SK-N-MC (cell line): ENCODE results near the gene RIC8A.

ENCODE experiments used
- DNase-seq: peaks from one replicate; pipeline ENCODE4 v3.0.0-alpha.2; 2011; ENCODE audit warnings: low read depth, low spot score
- H3K27ac ChIP-seq: fragments of 200-600 bp; sonication (generic); 2 replicates; pipeline ENCODE4 v1.5.1; 2016; ENCODE audit warnings: mixed run types
- H3K36me3 ChIP-seq: fragments of 200-600 bp; sonication (generic); 2 replicates; pipeline ENCODE4 v1.6.1; 2017; ENCODE audit warnings: antibody characterized with exemption, low read length, mixed read lengths; ENCODE audit not compliant: insufficient read depth
- H3K4me3 ChIP-seq: fragments of 200-600 bp; sonication (generic); 2 replicates; pipeline ENCODE4 v1.5.1; 2016
- H3K9ac ChIP-seq: fragments of 200-600 bp; sonication (generic); 2 replicates; pipeline ENCODE4 v1.8.0; 2017; ENCODE audit warnings: mixed run types, mixed read lengths; ENCODE audit not compliant: insufficient read length
- H3K9me3 ChIP-seq: fragments of 200-600 bp; sonication (generic); 2 replicates; pipeline ENCODE4 v1.6.1; 2017; ENCODE audit warnings: low read depth, mild to moderate bottlenecking, antibody characterized with exemption, low read length, moderate library complexity, mixed read lengths
- EZH2 ChIP-seq: fragments of 200-600 bp; sonication (generic); IDR thresholded peaks from one replicate; pipeline ENCODE4 v1.6.1; 2017; ENCODE audit warnings: antibody characterized with exemption
- FOXP2 ChIP-seq: optimal IDR thresholded peaks from 2 replicates; pipeline ENCODE3; 2011; ENCODE audit warnings: mild to moderate bottlenecking, moderate library complexity; ENCODE audit not compliant: insufficient read depth; ENCODE audit errors: extremely low read length, control extremely low read depth
- POLR2AphosphoS5 ChIP-seq: IDR thresholded peaks from 2 replicates; pipeline ENCODE4 v1.6.1; 2012; ENCODE audit warnings: mild to moderate bottlenecking, low read depth, low read length, borderline replicate concordance

RIC8A gene

DNA sequence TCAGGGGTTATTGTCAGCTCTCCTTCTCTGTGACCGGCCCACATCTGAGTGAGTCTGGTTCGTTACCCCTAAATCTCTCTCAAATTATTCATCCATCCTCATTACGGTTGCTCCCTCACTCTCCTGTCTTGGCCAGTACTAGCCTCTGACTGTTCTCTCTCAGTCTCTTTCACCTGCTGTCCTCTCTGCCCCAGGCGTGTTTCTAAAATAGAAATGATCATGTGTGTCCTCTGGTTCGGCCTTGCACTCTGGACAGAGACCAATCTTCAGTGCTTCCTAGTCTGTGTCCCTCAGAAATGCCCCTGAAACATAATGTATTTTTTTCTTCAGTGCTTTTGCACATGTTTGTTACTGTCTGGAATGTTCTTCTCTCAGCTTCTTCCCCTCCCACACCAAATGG, 34.1 kb downstream of the RIC8A start:
- H3K9me3 ChIP-seq = no peaks in the 10 kb centered on the region
- DNase-seq = no peak
- H3K9ac ChIP-seq = no peak overlapping the region
- no peak overlapping the region for H3K27ac ChIP-seq
- TF ChIP-seq EZH2 (no peak), POLR2AphosphoS5 (no peak), FOXP2 (no peak)
- peaks cover 71% of the 10 kb centered on the region for H3K36me3 ChIP-seq
- H3K4me3 ChIP-seq = no peak overlapping the region

GRCh38 chr11:244376-244775, 36.9 kb downstream of the RIC8A start:
- no peak overlapping the region for H3K27ac ChIP-seq
- peaks cover 90% of the 10 kb centered on the region for H3K36me3 ChIP-seq
- no peak overlapping the region for H3K4me3 ChIP-seq
- H3K9ac ChIP-seq = no peak overlapping the region
- H3K9me3 ChIP-seq = no peaks in the 10 kb centered on the region
- DNase-seq = no peak
- no peak for TF ChIP-seq EZH2
- TF ChIP-seq FOXP2 = no peak
- TF ChIP-seq POLR2AphosphoS5 = no peak

DNA sequence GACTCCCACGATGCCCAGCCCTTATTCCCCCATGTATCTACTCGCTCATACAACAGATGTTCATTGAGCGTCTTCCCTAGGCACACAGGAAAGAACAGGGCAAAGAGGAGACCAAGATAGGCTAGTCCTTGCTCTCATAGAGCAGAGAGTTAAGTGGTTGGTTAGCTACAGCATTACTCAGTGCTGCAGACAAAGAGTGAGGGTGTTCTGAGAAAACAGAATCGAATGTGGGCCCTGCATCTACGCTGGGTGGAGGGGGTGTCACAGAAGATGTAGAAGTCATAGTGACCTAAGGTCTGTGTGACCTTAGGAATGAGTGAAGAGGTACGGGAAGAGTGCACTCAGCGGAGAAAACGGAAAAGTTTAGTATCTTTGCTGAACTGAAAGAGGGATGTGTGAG, 41.6 kb downstream of the RIC8A start:
- H3K27ac ChIP-seq = no peak overlapping the region
- peaks cover 86% of the 10 kb centered on the region for H3K36me3 ChIP-seq
- no peak for TF ChIP-seq FOXP2
- no peak for TF ChIP-seq EZH2
- TF ChIP-seq POLR2AphosphoS5 = no peak
- no peak for DNase-seq
- no peaks in the 10 kb centered on the region for H3K9me3 ChIP-seq
- H3K9ac ChIP-seq = no peak overlapping the region
- no peak overlapping the region for H3K4me3 ChIP-seq

DNA sequence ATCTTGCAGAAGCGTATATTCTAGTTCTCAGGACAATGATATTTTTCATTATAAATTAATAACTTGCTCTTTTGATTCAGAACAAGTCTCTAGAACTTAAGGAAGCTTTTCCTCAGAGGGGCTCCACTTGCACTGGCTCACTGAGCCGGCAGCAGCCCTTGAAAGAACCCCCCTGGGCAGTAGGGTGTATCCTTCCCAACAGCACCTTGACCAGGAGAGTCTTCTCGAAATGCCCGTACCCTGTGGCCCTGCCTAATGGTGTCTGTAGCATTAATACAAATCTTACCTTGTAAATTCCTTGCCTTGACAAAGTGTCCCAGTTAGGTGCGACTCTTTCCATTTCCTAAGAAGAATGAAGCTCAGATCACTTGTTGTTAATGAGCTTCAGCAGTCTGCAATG, 42.8 kb downstream of the RIC8A start:
- Histone ChIP-seq H3K4me3 (no peak overlapping the region), H3K27ac (no peak overlapping the region), H3K9me3 (no peaks in the 10 kb centered on the region), H3K36me3 (peaks cover 74% of the 10 kb centered on the region), H3K9ac (no peak overlapping the region)
- TF ChIP-seq EZH2 = no peak
- no peak for TF ChIP-seq FOXP2
- no peak for TF ChIP-seq POLR2AphosphoS5
- DNase-seq = no peak

GRCh38 chr11:250740-251299, 43.3 kb downstream of the RIC8A start:
- H3K9ac ChIP-seq = no peak overlapping the region

GRCh38 chr11:251550-251949, 44.0 kb downstream of the RIC8A start:
- DNase-seq = no peak
- Histone ChIP-seq H3K36me3 (peaks cover 61% of the 10 kb centered on the region), H3K9ac (no peak overlapping the region), H3K27ac (no peak overlapping the region), H3K4me3 (no peak overlapping the region), H3K9me3 (no peaks in the 10 kb centered on the region)
- TF ChIP-seq EZH2 (no peak), POLR2AphosphoS5 (no peak), FOXP2 (no peak)

More at GRCh38 chr11:250740-251299, 43.3 kb downstream of the RIC8A start:
- Histone ChIP-seq H3K4me3 (no peak overlapping the region), H3K27ac (peak overlapping the region; percentile 35; the same call in 1 of the 2 replicates), H3K36me3 (peaks cover 68% of the 10 kb centered on the region), H3K9me3 (no peaks in the 10 kb centered on the region)
- no peak for DNase-seq
- TF ChIP-seq POLR2AphosphoS5 (no peak), EZH2 (no peak), FOXP2 (no peak)

DNA sequence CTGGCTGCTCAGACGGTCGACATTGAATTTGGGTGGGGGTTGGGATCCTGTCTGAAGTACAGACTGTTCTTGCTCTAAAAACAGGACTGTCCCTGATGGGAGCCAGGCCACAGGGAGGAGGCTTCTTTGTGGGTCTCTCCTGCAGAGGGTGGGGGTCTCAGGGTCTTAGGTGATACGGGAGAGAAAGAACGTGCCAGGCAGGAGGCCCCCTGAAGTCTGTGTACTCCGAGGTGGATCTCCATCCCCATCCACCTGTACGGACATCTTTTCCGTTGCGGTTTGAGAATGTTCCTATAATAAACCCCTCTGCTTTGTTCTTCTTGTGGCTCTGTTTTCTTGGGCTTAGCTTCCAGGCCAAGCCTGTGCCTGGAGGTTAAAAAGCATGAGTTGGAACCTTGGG, 45.2 kb downstream of the RIC8A start:
- no peak overlapping the region for H3K9ac ChIP-seq
- DNase-seq = no peak
- TF ChIP-seq EZH2 = no peak
- TF ChIP-seq POLR2AphosphoS5 = no peak
- TF ChIP-seq FOXP2 = no peak
- H3K4me3 ChIP-seq = no peak overlapping the region
- H3K36me3 ChIP-seq = peaks cover 50% of the 10 kb centered on the region
- H3K27ac ChIP-seq = no peak overlapping the region
- H3K9me3 ChIP-seq = no peaks in the 10 kb centered on the region

DNA sequence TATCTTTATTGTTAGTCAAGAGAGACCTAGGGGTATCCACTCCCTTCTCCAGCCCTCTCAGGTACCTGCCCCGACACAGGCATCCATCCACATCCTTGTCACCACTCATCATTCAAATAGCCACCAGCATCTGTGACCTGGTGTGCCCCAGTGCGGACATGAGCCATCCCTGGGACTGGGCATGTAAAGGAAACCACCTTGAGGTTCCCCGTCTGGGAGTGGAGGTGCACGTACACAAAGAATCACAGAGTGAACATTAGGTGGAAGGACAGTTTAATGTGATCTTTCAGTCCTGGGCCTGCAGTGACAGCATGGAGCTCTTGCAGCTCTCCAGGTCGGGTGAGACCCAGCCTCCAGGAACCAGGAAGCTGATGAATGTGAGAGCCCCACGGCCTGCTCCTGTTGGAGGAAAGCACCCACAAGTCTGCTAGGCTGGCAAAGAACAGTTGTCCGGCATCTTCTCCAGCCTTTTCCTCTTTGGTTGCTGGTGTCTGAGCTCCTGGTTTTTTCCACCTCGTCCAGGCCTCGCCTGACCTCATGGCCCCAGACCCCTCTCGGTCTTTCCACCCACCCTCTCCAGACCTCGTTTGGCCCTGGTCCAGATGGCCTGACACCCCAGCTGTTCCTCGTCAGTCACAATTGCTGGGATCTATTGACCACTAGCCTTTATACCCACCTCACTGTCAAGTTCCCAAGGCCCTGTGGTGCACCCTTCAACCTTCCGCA, 45.8 kb downstream of the RIC8A start:
- Histone ChIP-seq H3K9ac (no peak overlapping the region), H3K4me3 (no peak overlapping the region), H3K27ac (no peak overlapping the region), H3K9me3 (no peaks in the 10 kb centered on the region), H3K36me3 (peaks cover 43% of the 10 kb centered on the region)
- TF ChIP-seq POLR2AphosphoS5 = no peak
- no peak for TF ChIP-seq EZH2
- no peak for TF ChIP-seq FOXP2
- DNase-seq = no peak
